ENCODE measurements around the gene AR.

Gene AR

GRCh38 chrX:67545036-67545821, 1.4 kb downstream of the AR start:
- Histone ChIP-seq H3K79me2 (ENCODE audit: insufficient read depth, low read length) (no peaks in the 10 kb centered on the region), H4K20me1 (ENCODE audit: low read depth, low read length) (no peaks in the 10 kb centered on the region), H2AFZ (ENCODE audit: low read depth, low read length, severe bottlenecking) (no peak overlapping the region), H3K9ac (ENCODE audit: low read length) (no peak overlapping the region), H3K27ac (ENCODE audit: low read depth, low read length) (no peak overlapping the region), H3K4me2 (ENCODE audit: low read depth, low read length, poor library complexity, severe bottlenecking) (no peak overlapping the region), H3K36me3 (ENCODE audit: low read length) (no peaks in the 10 kb centered on the region), H3F3A (ENCODE audit: insufficient read depth) (no peaks in the 10 kb centered on the region), H3K9me2 (replicated peaks; ENCODE audit: insufficient read depth, low read length) (no peaks in the 10 kb centered on the region), H3K27me3 (ENCODE audit: low read length) (no peaks in the 10 kb centered on the region), H3K4me3 (ENCODE audit: insufficient read depth, low read length, poor library complexity, severe bottlenecking) (no peak overlapping the region), H3K9me3 (ENCODE audit: insufficient read depth, low read length) (no peaks in the 10 kb centered on the region)
- TF ChIP-seq EZH2phosphoT487 (conservative IDR thresholded peaks at IDR 0.05; ENCODE audit: low read length) (no peak), CTCF (IDR thresholded peaks at IDR 0.05; ENCODE audit: insufficient read depth, low read length, poor library complexity, severe bottlenecking) (no peak)

GRCh38 chrX:67545893-67546495, 2.2 kb downstream of the AR start:
- H3K36me3 ChIP-seq (ENCODE audit: low read length) = no peaks in the 10 kb centered on the region
- no peaks in the 10 kb centered on the region for H3K27me3 ChIP-seq (ENCODE audit: low read length)
- no peak for TF ChIP-seq CTCF (IDR thresholded peaks at IDR 0.05; ENCODE audit: insufficient read depth, low read length, poor library complexity, severe bottlenecking)
- no peak for TF ChIP-seq EZH2phosphoT487 (conservative IDR thresholded peaks at IDR 0.05; ENCODE audit: low read length)
- no peak overlapping the region for H3K9ac ChIP-seq (ENCODE audit: low read length)
- H3K4me3 ChIP-seq (ENCODE audit: insufficient read depth, low read length, poor library complexity, severe bottlenecking) = no peak overlapping the region
- no peak overlapping the region for H3K27ac ChIP-seq (ENCODE audit: low read depth, low read length)
- no peaks in the 10 kb centered on the region for H3K79me2 ChIP-seq (ENCODE audit: insufficient read depth, low read length)
- no peaks in the 10 kb centered on the region for H3K9me2 ChIP-seq (replicated peaks; ENCODE audit: insufficient read depth, low read length)
- no peaks in the 10 kb centered on the region for H3F3A ChIP-seq (ENCODE audit: insufficient read depth)
- H3K9me3 ChIP-seq (ENCODE audit: insufficient read depth, low read length) = no peaks in the 10 kb centered on the region
- H4K20me1 ChIP-seq (ENCODE audit: low read depth, low read length) = no peaks in the 10 kb centered on the region
- no peak overlapping the region for H3K4me2 ChIP-seq (ENCODE audit: low read depth, low read length, poor library complexity, severe bottlenecking)
- no peak overlapping the region for H2AFZ ChIP-seq (ENCODE audit: low read depth, low read length, severe bottlenecking)

- Histone ChIP-seq H3K36me3 (ENCODE audit: low read length) (no peaks in the 10 kb centered on the region), H3K27ac (ENCODE audit: low read depth, low read length) (no peak overlapping the region), H3K9ac (ENCODE audit: low read length) (no peak overlapping the region), H3K4me2 (ENCODE audit: low read depth, low read length, poor library complexity, severe bottlenecking) (no peak overlapping the region), H2AFZ (ENCODE audit: low read depth, low read length, severe bottlenecking) (no peak overlapping the region), H4K20me1 (ENCODE audit: low read depth, low read length) (no peaks in the 10 kb centered on the region), H3K79me2 (ENCODE audit: insufficient read depth, low read length) (no peaks in the 10 kb centered on the region), H3F3A (ENCODE audit: insufficient read depth) (no peaks in the 10 kb centered on the region), H3K9me2 (replicated peaks; ENCODE audit: insufficient read depth, low read length) (no peaks in the 10 kb centered on the region), H3K27me3 (ENCODE audit: low read length) (no peaks in the 10 kb centered on the region), H3K4me3 (ENCODE audit: insufficient read depth, low read length, poor library complexity, severe bottlenecking) (no peak overlapping the region), H3K9me3 (ENCODE audit: insufficient read depth, low read length) (no peaks in the 10 kb centered on the region)
- TF ChIP-seq CTCF (IDR thresholded peaks at IDR 0.05; ENCODE audit: insufficient read depth, low read length, poor library complexity, severe bottlenecking) = no peak
- no peak for TF ChIP-seq EZH2phosphoT487 (conservative IDR thresholded peaks at IDR 0.05; ENCODE audit: low read length)
Measured at GRCh38 chrX:67546496-67547423, 2.9 kb downstream of the AR start.

Data from SU-DHL-6 (cell line).